Muscle of back (tissue), 11 donors: Measurements from ENCODE around the gene FAM210A. TPM values are rescaled to one million over a fixed set of nuclear protein-coding genes. Genes with fewer than 3 reads are reported as not detected.

Source experiments
- DNase-seq, 3 donors: peaks; one replicate each; pipeline versions ENCODE4 v3.0.0 to v3.0.0-alpha.2; 2013
- polyA plus RNA-seq, 10 donors: library from polyadenylated mRNA; unstranded; fragments of 120-200 nt; gene quantifications; one replicate each; pipeline ENCODE4 v1.2.1, GENCODE V29; 2013; ENCODE audit not compliant: insufficient read length in 10 of 10

The FAM210A gene
- polyA plus RNA-seq, 10 donors = 20.7 to 32.1 (median 23.3) TPM

- no peak for DNase-seq
Measured at GRCh38 chr18:13624563-13625237, 101.7 kb downstream of the FAM210A start.

- DNase-seq = no peak
Measured at GRCh38 chr18:13623871-13624270, 102.5 kb downstream of the FAM210A start.

GRCh38 chr18:13623348-13623747 lies 103.0 kb downstream of the FAM210A start:
- DNase-seq = no peak

GRCh38 chr18:13622751-13623150 lies 103.6 kb downstream of the FAM210A start:
- no peak for DNase-seq

GRCh38 chr18:13621886-13622619 lies 104.3 kb downstream of the FAM210A start:
- no peak for DNase-seq

GRCh38 chr18:13621446-13621849 lies 104.9 kb downstream of the FAM210A start:
- DNase-seq = no peak

- DNase-seq = no peak
Measured at GRCh38 chr18:13620818-13621445, 105.4 kb downstream of the FAM210A start.

GRCh38 chr18:13620206-13620672 lies 106.1 kb downstream of the FAM210A start:
- no peak for DNase-seq

- DNase-seq = no peak
Measured at GRCh38 chr18:13619505-13620205, 106.7 kb downstream of the FAM210A start.

- no peak for DNase-seq
Measured at GRCh38 chr18:13618760-13619438, 107.5 kb downstream of the FAM210A start.

GRCh38 chr18:13617826-13618515 lies 108.4 kb downstream of the FAM210A start:
- no peak for DNase-seq

- no peak for DNase-seq
Measured at GRCh38 chr18:13616525-13617035, 109.8 kb downstream of the FAM210A start.

- DNase-seq = no peak
Measured at GRCh38 chr18:13616041-13616440, 110.3 kb downstream of the FAM210A start.

GRCh38 chr18:13615432-13615861 lies 110.9 kb downstream of the FAM210A start:
- peak in 1 of 3 donors; percentile 7 for DNase-seq

- DNase-seq = no peak
Measured at GRCh38 chr18:13614641-13615288, 111.6 kb downstream of the FAM210A start.

- DNase-seq = no peak
Measured at GRCh38 chr18:13613591-13614501, 112.5 kb downstream of the FAM210A start.
